Measurements from ENCODE around the gene HPCAL1. TPM values are rescaled to one million over a fixed set of nuclear protein-coding genes. Genes with fewer than 3 reads are reported as not detected.

HPCAL1 gene
- total and polyA plus RNA-seq, 8 donors: 58.1 to 108 (median 72.1) TPM

DNA sequence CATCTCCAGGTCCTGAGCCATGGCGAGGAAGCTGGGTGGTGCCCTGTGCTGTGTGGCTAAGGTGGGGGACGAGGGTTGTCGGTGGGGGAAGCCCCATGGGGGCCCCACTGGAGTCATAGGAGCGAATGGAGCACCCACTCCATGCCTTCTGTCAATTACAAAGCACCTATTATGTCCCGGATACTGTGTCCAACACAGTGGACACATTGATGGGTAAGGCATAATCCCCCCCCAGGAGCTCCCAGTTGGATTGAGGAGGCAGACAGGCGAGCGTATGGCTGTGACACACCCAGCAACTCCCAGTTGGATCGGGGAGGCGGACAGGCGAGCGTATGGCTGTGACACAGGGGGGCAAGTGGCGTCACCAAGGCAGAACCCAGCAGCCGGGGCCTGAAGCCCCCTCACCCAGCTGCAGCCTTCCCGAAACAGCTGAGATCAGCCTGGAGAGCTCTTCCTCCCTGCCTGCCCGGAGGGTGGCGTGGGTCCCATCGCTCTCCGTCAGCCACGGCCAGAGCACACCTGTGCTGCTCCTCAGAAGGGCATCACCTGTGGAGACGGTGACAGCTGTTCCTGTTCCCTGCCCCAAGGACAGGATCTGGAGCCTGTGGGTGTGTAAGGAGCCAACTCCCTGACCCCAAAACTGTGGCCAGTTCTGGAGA is 69.6 kb downstream of the HPCAL1 start:
- Histone ChIP-seq H3K36me3 (peaks cover 0 to 15% of the 10 kb centered on the region in 2 donors), H3K9me3 (no peaks in the 10 kb centered on the region), H3K4me3 (no peak overlapping the region), H3K27ac (no peak overlapping the region), H3K4me1 (peaks cover 18 to 39% of the 10 kb centered on the region in 2 donors), H3K27me3 (no peaks in the 10 kb centered on the region)
- DNase-seq (peak in 1 of 4 donors; percentile 57), ATAC-seq (no peak)
- TF ChIP-seq, protein P1, sequence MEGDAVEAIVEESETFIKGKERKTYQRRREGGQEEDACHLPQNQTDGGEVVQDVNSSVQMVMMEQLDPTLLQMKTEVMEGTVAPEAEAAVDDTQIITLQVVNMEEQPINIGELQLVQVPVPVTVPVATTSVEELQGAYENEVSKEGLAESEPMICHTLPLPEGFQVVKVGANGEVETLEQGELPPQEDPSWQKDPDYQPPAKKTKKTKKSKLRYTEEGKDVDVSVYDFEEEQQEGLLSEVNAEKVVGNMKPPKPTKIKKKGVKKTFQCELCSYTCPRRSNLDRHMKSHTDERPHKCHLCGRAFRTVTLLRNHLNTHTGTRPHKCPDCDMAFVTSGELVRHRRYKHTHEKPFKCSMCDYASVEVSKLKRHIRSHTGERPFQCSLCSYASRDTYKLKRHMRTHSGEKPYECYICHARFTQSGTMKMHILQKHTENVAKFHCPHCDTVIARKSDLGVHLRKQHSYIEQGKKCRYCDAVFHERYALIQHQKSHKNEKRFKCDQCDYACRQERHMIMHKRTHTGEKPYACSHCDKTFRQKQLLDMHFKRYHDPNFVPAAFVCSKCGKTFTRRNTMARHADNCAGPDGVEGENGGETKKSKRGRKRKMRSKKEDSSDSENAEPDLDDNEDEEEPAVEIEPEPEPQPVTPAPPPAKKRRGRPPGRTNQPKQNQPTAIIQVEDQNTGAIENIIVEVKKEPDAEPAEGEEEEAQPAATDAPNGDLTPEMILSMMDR (IDR thresholded peaks at IDR 0.05): no peak
- intact Hi-C loops (cut with DNase I): no loop called here

DNA sequence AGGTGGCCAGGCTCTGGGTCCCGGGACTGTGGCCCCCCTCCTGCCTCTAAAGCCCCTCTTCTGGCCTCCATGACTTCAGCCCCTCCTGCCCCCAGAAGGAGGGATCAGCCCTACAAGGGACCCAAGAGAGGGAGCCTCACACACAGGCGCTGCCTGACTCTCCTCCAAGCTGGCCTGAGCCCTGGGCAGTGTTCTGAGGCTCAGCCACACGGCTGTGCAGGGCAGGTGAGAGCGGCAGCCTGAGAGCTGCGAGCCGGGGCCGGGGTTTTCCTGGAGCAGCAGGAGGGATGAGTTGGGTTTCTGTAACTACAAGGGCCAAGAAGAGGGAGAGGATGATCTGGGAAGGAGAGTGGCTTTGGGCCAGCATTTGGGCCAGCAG is 70.1 kb downstream of the HPCAL1 start:
- H3K9me3 ChIP-seq: no peaks in the 10 kb centered on the region
- intact Hi-C loops (cut with DNase I): no loop called here
- H3K4me1 ChIP-seq: peaks cover 18 to 44% of the 10 kb centered on the region in 2 donors
- H3K4me3 ChIP-seq: no peak overlapping the region
- no peaks in the 10 kb centered on the region for H3K27me3 ChIP-seq
- ATAC-seq (no peak), DNase-seq (peak in 1 of 4 donors; percentile 68)
- peaks cover 0 to 15% of the 10 kb centered on the region in 2 donors for H3K36me3 ChIP-seq
- no peak overlapping the region for H3K27ac ChIP-seq
- TF ChIP-seq, protein P1 (IDR thresholded peaks at IDR 0.05): no peak

DNA sequence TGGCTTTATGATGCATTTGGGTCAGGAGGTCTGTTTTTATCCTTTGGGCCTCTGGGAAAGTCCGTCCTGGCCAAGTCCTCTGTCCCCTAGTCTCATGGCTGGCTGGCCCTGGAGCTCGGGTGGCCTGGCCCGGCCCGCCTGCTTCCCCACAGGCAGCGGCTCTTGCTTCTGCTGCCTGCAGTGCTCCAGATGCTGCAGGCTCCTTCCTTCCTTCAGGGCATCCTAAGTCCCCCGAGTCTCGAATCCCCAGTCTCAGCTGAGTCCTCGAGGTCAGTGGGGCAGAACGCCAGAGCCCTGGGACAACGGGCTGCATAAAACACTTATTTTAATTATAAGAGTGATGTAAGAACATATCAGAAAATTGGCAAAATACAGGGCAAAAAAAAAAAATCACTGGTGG is 71.2 kb downstream of the HPCAL1 start:
- peak in 1 of 4 donors; percentile 44 for DNase-seq
- TF ChIP-seq, protein P1 (IDR thresholded peaks at IDR 0.05): no peak
- ATAC-seq: no peak
- Histone ChIP-seq H3K9me3 (no peaks in the 10 kb centered on the region), H3K4me1 (peaks cover 17 to 46% of the 10 kb centered on the region in 2 donors), H3K27ac (no peak overlapping the region), H3K27me3 (no peaks in the 10 kb centered on the region), H3K36me3 (peaks cover 0 to 15% of the 10 kb centered on the region in 2 donors), H3K4me3 (no peak overlapping the region)
- intact Hi-C loops (cut with DNase I): no loop called here

DNA sequence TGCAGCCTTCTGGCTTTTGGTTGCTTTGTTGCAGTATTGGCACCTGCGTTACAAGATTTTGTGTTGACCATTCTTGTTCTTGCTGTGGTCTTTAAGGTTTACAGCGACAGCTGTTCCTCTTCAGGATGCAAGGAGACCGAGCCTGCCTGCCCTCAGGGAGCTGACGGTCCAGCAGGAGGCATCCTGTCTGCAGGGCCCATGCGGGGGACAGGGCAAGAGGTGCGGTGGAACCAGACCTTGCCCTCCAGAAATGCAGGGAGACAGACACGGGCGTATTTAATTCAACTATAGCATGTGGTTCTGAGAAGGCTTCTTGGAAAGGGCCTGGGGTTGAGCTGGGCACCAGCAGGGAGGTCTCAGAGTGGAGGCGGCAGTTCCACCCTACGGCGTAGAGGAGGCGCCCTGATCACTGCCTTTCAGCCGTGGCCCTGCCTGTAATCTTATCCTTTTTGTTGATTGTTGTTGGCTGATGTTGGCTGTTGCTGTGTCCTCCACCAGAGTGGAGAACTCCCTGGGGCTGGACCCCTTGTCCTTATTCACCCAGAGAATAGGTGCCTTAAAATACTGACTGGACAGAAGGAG is 71.7 kb downstream of the HPCAL1 start:
- peaks cover 0 to 15% of the 10 kb centered on the region in 2 donors for H3K36me3 ChIP-seq
- no peaks in the 10 kb centered on the region for H3K9me3 ChIP-seq
- DNase-seq (peak in 1 of 4 donors; percentile 47), ATAC-seq (no peak)
- intact Hi-C loops (cut with DNase I): no loop called here
- peaks cover 14 to 46% of the 10 kb centered on the region in 2 donors for H3K4me1 ChIP-seq
- H3K27ac ChIP-seq: no peak overlapping the region
- H3K27me3 ChIP-seq: no peaks in the 10 kb centered on the region
- no peak overlapping the region for H3K4me3 ChIP-seq
- TF ChIP-seq, protein P1 (IDR thresholded peaks at IDR 0.05): no peak

DNA sequence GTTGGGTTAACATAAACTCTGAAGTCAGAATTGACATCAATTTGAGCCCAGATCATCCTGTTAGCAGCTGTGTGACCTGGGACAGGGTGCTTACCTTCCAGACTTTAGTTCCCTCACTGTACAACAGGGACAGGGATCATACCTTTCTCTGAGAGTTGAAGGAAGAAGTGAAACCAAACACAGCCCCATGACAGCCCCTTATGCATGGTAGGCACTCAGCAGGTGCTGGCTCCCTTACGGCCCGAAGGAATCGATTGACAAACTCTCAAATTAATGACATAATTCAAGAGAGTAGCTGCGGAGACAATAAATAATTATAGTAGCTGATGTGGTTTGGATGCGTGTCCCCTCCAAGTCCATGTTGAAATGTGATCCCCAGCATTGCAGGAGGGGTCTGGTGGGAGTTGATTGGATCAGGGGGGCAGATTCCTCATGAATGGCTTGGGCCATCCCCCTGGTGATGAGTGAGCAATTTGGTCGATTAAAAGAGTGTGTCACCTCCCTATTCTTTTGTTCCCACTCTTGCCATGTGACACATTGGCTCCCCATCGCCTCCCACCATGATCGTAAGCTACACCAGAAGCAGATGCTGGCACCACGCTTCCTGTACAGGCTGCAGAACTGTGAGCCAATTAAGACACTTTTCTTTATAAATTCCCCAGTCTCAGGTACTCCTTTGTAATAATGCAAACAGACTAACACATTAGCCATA is 73.0 kb downstream of the HPCAL1 start:
- Histone ChIP-seq H3K4me3 (no peak overlapping the region), H3K27ac (no peak overlapping the region), H3K36me3 (peaks cover 0 to 15% of the 10 kb centered on the region in 2 donors), H3K27me3 (no peaks in the 10 kb centered on the region), H3K4me1 (peaks cover 21 to 46% of the 10 kb centered on the region in 2 donors), H3K9me3 (no peaks in the 10 kb centered on the region)
- intact Hi-C loops (cut with DNase I): no loop called here
- ATAC-seq (no peak), DNase-seq (peak in 1 of 4 donors; percentile 0)
- TF ChIP-seq, protein P1 (IDR thresholded peaks at IDR 0.05): no peak

Measured in left lung (tissue), 10 donors.